Measurements from ENCODE around the gene FOCAD.

FOCAD gene

GRCh38 chr9:21028466-21028865 is 344.4 kb downstream of the FOCAD start:
- DNase-seq: peak in 1 of 5 donors; percentile 27

- DNase-seq: no peak
Measured at GRCh38 chr9:21029661-21030060, 345.6 kb downstream of the FOCAD start.

- peak in 1 of 5 donors; percentile 75 for DNase-seq
Measured at GRCh38 chr9:21030389-21031035, 346.5 kb downstream of the FOCAD start.

- peak; percentile 42 to 78 (median 58) for DNase-seq
Measured at GRCh38 chr9:21031091-21031807, 347.2 kb downstream of the FOCAD start, which contains the start of gene HACD4. Gene HACD4 (minus strand): TSS chr9:21031640. CDS start chr9:21031590, 50 bp downstream.

- DNase-seq: no peak
Measured at GRCh38 chr9:21031808-21032183, 347.7 kb downstream of the FOCAD start.

GRCh38 chr9:21037278-21037677 is 353.2 kb downstream of the FOCAD start:
- no peak for DNase-seq

- no peak for DNase-seq
Measured at GRCh38 chr9:21039302-21039701, 355.2 kb downstream of the FOCAD start.

GRCh38 chr9:21042466-21042865 is 358.4 kb downstream of the FOCAD start:
- DNase-seq: no peak

GRCh38 chr9:21043841-21044240 is 359.8 kb downstream of the FOCAD start:
- DNase-seq: no peak

All from T-helper 1 cell (primary cell).